H1 (cell line): ENCODE results near the gene LRRC2.

Experiments
- BCL11A ChIP-seq, 2 experiments: IDR thresholded peaks; one replicate each; pipeline ENCODE4 v1.6.1; 2011; ENCODE audit warnings: low read depth in 2 of 2, low read length in 2 of 2, mild to moderate bottlenecking in 2 of 2
- CBX8 ChIP-seq: fragments of 300-800, 300-1000 bp; sonication (generic); IDR thresholded peaks from 2 replicates; pipeline ENCODE4 v1.7.1; 2016; ENCODE audit warnings: low read depth, low read length, borderline replicate concordance
- CHD2 ChIP-seq: IDR thresholded peaks from 2 replicates; pipeline ENCODE4 v1.6.1; 2012; ENCODE audit warnings: low read length, improper control_type of control experiment
- CTCF ChIP-seq, 3 experiments: IDR thresholded peaks; 1 replicate in 2 of 3; 2 replicates in 1 of 3; pipeline versions ENCODE4 v1.5.1 to v1.6.1; 2011; ENCODE audit warnings: low read length in 3 of 3, mild to moderate bottlenecking in 3 of 3, inconsistent platforms in 2 of 3, low read depth in 1 of 3, moderate library complexity in 1 of 3; ENCODE audit not compliant: insufficient read depth in 1 of 3; ENCODE audit errors: control extremely low read depth in 1 of 3
- PHF8 ChIP-seq: fragments of 200-600 bp; sonication (generic); conservative IDR thresholded peaks from 2 replicates; pipeline ENCODE4 v1.7.1; 2012; ENCODE audit warnings: low read depth, mild to moderate bottlenecking, inconsistent platforms, low read length, moderate library complexity
- POLR2AphosphoS5 ChIP-seq: IDR thresholded peaks from 2 replicates; pipeline ENCODE4 v1.6.1; 2011; ENCODE audit warnings: low read depth, low read length

DNA sequence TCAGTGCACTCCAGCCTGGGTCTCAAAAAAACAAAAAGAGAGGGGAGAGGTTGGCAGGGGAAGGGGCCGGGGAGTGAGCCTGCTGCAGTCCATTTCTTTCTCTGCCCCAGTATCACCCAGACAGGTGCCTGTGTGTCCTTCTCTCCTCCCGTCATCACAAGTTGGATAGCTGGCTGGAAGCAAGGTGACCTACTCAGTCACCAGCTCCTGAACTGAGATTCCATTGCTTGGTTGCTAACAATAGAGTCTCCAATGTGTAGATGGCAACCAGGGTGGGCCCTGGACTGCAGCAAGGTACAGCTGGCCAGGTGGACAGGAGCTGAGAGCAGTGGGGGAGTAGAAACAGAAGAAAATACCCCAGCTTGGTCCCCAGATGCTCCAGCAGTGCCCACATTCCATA, 4.6 kb downstream of the LRRC2 start:
- no peak for TF ChIP-seq BCL11A (IDR thresholded peaks at IDR 0.05; ENCODE audit: low read depth in 2 of 2, low read length in 2 of 2)
- no peak for TF ChIP-seq CBX8
- no peak for TF ChIP-seq PHF8
- no peak for TF ChIP-seq CTCF (IDR thresholded peaks at IDR 0.05; ENCODE audit: control extremely low read depth in 1 of 3, insufficient read depth in 1 of 3, low read depth in 1 of 3, low read length in 3 of 3)
- TF ChIP-seq CHD2 = no peak
- no peak for TF ChIP-seq POLR2AphosphoS5
